ENCODE data around the gene ZNF532. TPM values are rescaled to one million over a fixed set of nuclear protein-coding genes. Genes with fewer than 3 reads are reported as not detected.

The ZNF532 gene
- total RNA-seq, 5 donors from 2014 or later (not counting 1 experiment from before 2014, with no cell fraction given): 5.0 to 14.2 (median 7.8) TPM

GRCh38 chr18:58949031-58949430 is 84.4 kb downstream of the ZNF532 start:
- ATAC-seq (replicated peaks in 1 of 4): no peak
- H3K27me3 ChIP-seq (replicated peaks in 1 of 2; ENCODE audit: control insufficient read depth in 2 of 2, extremely low read depth in 1 of 2, insufficient read depth in 2 of 2, low read length in 1 of 2): peaks cover 0 to 7% of the 10 kb centered on the region in 2 experiments
- H3K4me1 ChIP-seq (ENCODE audit: control insufficient read depth in 1 of 2, extremely low read depth in 1 of 2, insufficient read depth in 2 of 2, low read length in 2 of 2): no peaks in the 10 kb centered on the region
- no peaks in the 10 kb centered on the region for H3K9me3 ChIP-seq
- no peak for DNase-seq
- WGBS (ENCODE audit: insufficient coverage): 57% methylated on average over 1 of the region's 1 CpG
- no peak overlapping the region for H3K4me3 ChIP-seq (ENCODE audit: control insufficient read depth in 1 of 2, extremely low read depth in 1 of 2, low read length in 1 of 2)
- CTCF ChIA-PET: no interaction called here
- Mint-ChIP-seq H3K9me3 (no peaks in the 10 kb centered on the region), H3K36me3 (no peaks in the 10 kb centered on the region), H3K27me3 (peaks cover 14 to 17% of the 10 kb centered on the region in 2 donors), H3K27ac (no peak overlapping the region), H3K4me1 (peaks cover 0 to 2% (median 0%) of the 10 kb centered on the region in 3 donors), H3K4me3 (no peak overlapping the region)
- H3K36me3 ChIP-seq (ENCODE audit: control insufficient read depth in 2 of 2, extremely low read depth in 1 of 2, insufficient read depth in 1 of 2, low read length in 1 of 2): no peaks in the 10 kb centered on the region
- POLR2A ChIA-PET: no interaction called here
- no peak overlapping the region for H3K27ac ChIP-seq (ENCODE audit: low read length)

GRCh38 chr18:58951986-58952702 is 87.5 kb downstream of the ZNF532 start:
- no peaks in the 10 kb centered on the region for H3K9me3 ChIP-seq
- H3K27me3 ChIP-seq (replicated peaks in 1 of 2; ENCODE audit: control insufficient read depth in 2 of 2, extremely low read depth in 1 of 2, insufficient read depth in 2 of 2, low read length in 1 of 2): peaks cover 0 to 3% of the 10 kb centered on the region in 2 experiments
- Mint-ChIP-seq H3K4me3 (no peak overlapping the region), H3K4me1 (no peaks in the 10 kb centered on the region), H3K27ac (no peak overlapping the region), H3K36me3 (no peaks in the 10 kb centered on the region), H3K9me3 (no peaks in the 10 kb centered on the region), H3K27me3 (peaks cover 1 to 24% of the 10 kb centered on the region in 2 donors)
- CTCF ChIA-PET: interaction anchor here in 1 of 2 donors (0.6 kb wide), 1 partner anchor 443 kb away, joined by 5 read pairs; no protein-coding TSS in a partner anchor
- POLR2A ChIA-PET: no interaction called here
- H3K4me3 ChIP-seq (ENCODE audit: control insufficient read depth in 1 of 2, extremely low read depth in 1 of 2, low read length in 1 of 2): no peak overlapping the region
- no peaks in the 10 kb centered on the region for H3K4me1 ChIP-seq (ENCODE audit: control insufficient read depth in 1 of 2, extremely low read depth in 1 of 2, insufficient read depth in 2 of 2, low read length in 2 of 2)
- no peak for DNase-seq
- ATAC-seq (replicated peaks in 1 of 4): no peak
- no peak overlapping the region for H3K27ac ChIP-seq (ENCODE audit: low read length)
- H3K36me3 ChIP-seq (ENCODE audit: control insufficient read depth in 2 of 2, extremely low read depth in 1 of 2, insufficient read depth in 1 of 2, low read length in 1 of 2): no peaks in the 10 kb centered on the region
- WGBS (ENCODE audit: insufficient coverage): 83% methylated on average over 1 of the region's 4 CpGs

- ATAC-seq (replicated peaks in 1 of 4) (no peak), DNase-seq (no peak)
- Histone ChIP-seq H3K27me3 (replicated peaks in 1 of 2; ENCODE audit: control insufficient read depth in 2 of 2, extremely low read depth in 1 of 2, insufficient read depth in 2 of 2, low read length in 1 of 2) (peaks cover 0 to 3% of the 10 kb centered on the region in 2 experiments), H3K4me1 (ENCODE audit: control insufficient read depth in 1 of 2, extremely low read depth in 1 of 2, insufficient read depth in 2 of 2, low read length in 2 of 2) (no peaks in the 10 kb centered on the region), H3K4me3 (ENCODE audit: control insufficient read depth in 1 of 2, extremely low read depth in 1 of 2, low read length in 1 of 2) (no peak overlapping the region), H3K27ac (ENCODE audit: low read length) (no peak overlapping the region), H3K9me3 (no peaks in the 10 kb centered on the region), H3K36me3 (ENCODE audit: control insufficient read depth in 2 of 2, extremely low read depth in 1 of 2, insufficient read depth in 1 of 2, low read length in 1 of 2) (no peaks in the 10 kb centered on the region)
- ChIA-PET POLR2A (interaction anchor here in 1 of 2 donors (0.6 kb wide), 1 partner anchor 353 kb away, joined by 3 read pairs; no protein-coding TSS in a partner anchor), CTCF (interaction anchor here (0.6 kb wide), 2 partner anchors 51 to 443 kb away, joined by 5 read pairs; no protein-coding TSS in a partner anchor)
- WGBS (ENCODE audit: insufficient coverage): no CpG with 5 or more reads among the region's 3 CpGs
- H3K27ac Mint-ChIP-seq: no peak overlapping the region
- H3K9me3 Mint-ChIP-seq: no peaks in the 10 kb centered on the region
- H3K4me1 Mint-ChIP-seq: no peaks in the 10 kb centered on the region
- H3K36me3 Mint-ChIP-seq: no peaks in the 10 kb centered on the region
- H3K27me3 Mint-ChIP-seq: peaks cover 1 to 22% of the 10 kb centered on the region in 2 donors
- no peak overlapping the region for H3K4me3 Mint-ChIP-seq
Measured at GRCh38 chr18:58952858-58953257, 88.2 kb downstream of the ZNF532 start.

GRCh38 chr18:58953627-58954026 is 89.0 kb downstream of the ZNF532 start:
- CTCF ChIA-PET: interaction anchor here in 1 of 2 donors (0.6 kb wide), 1 partner anchor 1463 kb away, joined by 4 read pairs; no protein-coding TSS in a partner anchor
- H3K9me3 Mint-ChIP-seq: no peaks in the 10 kb centered on the region
- WGBS (ENCODE audit: insufficient coverage): 79% methylated on average over 3 of the region's 3 CpGs
- Histone ChIP-seq H3K9me3 (no peaks in the 10 kb centered on the region), H3K27ac (ENCODE audit: low read length) (no peak overlapping the region), H3K4me1 (ENCODE audit: control insufficient read depth in 1 of 2, extremely low read depth in 1 of 2, insufficient read depth in 2 of 2, low read length in 2 of 2) (no peaks in the 10 kb centered on the region), H3K27me3 (replicated peaks in 1 of 2; ENCODE audit: control insufficient read depth in 2 of 2, extremely low read depth in 1 of 2, insufficient read depth in 2 of 2, low read length in 1 of 2) (peaks cover 0 to 3% of the 10 kb centered on the region in 2 experiments), H3K36me3 (ENCODE audit: control insufficient read depth in 2 of 2, extremely low read depth in 1 of 2, insufficient read depth in 1 of 2, low read length in 1 of 2) (no peaks in the 10 kb centered on the region), H3K4me3 (ENCODE audit: control insufficient read depth in 1 of 2, extremely low read depth in 1 of 2, low read length in 1 of 2) (no peak overlapping the region)
- POLR2A ChIA-PET: no interaction called here
- no peak for ATAC-seq (replicated peaks in 1 of 4)
- H3K27me3 Mint-ChIP-seq: peaks cover 1 to 21% of the 10 kb centered on the region in 2 donors
- no peak for DNase-seq
- no peak overlapping the region for H3K4me3 Mint-ChIP-seq
- no peaks in the 10 kb centered on the region for H3K4me1 Mint-ChIP-seq
- no peaks in the 10 kb centered on the region for H3K36me3 Mint-ChIP-seq
- no peak overlapping the region for H3K27ac Mint-ChIP-seq

GRCh38 chr18:58955001-58955400 is 90.3 kb downstream of the ZNF532 start:
- ATAC-seq (replicated peaks in 1 of 4) (no peak), DNase-seq (no peak)
- H3K27me3 ChIP-seq (replicated peaks in 1 of 2; ENCODE audit: control insufficient read depth in 2 of 2, extremely low read depth in 1 of 2, insufficient read depth in 2 of 2, low read length in 1 of 2): peaks cover 0 to 3% of the 10 kb centered on the region in 2 experiments
- CTCF ChIA-PET: interaction anchor here in 1 of 2 donors (0.7 kb wide), 1 partner anchor 81 kb away, joined by 3 read pairs; no protein-coding TSS in a partner anchor
- Mint-ChIP-seq H3K36me3 (no peaks in the 10 kb centered on the region), H3K4me3 (no peak overlapping the region), H3K4me1 (no peaks in the 10 kb centered on the region), H3K9me3 (no peaks in the 10 kb centered on the region), H3K27me3 (peaks cover 1 to 18% of the 10 kb centered on the region in 2 donors), H3K27ac (no peak overlapping the region)
- POLR2A ChIA-PET: no interaction called here
- H3K9me3 ChIP-seq: no peaks in the 10 kb centered on the region
- no peaks in the 10 kb centered on the region for H3K36me3 ChIP-seq (ENCODE audit: control insufficient read depth in 2 of 2, extremely low read depth in 1 of 2, insufficient read depth in 1 of 2, low read length in 1 of 2)
- no peak overlapping the region for H3K27ac ChIP-seq (ENCODE audit: low read length)
- WGBS (ENCODE audit: insufficient coverage): 100% methylated on average over 1 of the region's 6 CpGs
- no peak overlapping the region for H3K4me3 ChIP-seq (ENCODE audit: control insufficient read depth in 1 of 2, extremely low read depth in 1 of 2, low read length in 1 of 2)
- no peaks in the 10 kb centered on the region for H3K4me1 ChIP-seq (ENCODE audit: control insufficient read depth in 1 of 2, extremely low read depth in 1 of 2, insufficient read depth in 2 of 2, low read length in 2 of 2)

GRCh38 chr18:58955738-58956137 is 91.1 kb downstream of the ZNF532 start:
- no CpG with 5 or more reads among the region's 4 CpGs for WGBS (ENCODE audit: insufficient coverage)
- CTCF ChIA-PET: no interaction called here
- H3K27ac Mint-ChIP-seq: no peak overlapping the region

More at GRCh38 chr18:58955738-58956137, 91.1 kb downstream of the ZNF532 start:
- Histone ChIP-seq H3K4me1 (ENCODE audit: control insufficient read depth in 1 of 2, extremely low read depth in 1 of 2, insufficient read depth in 2 of 2, low read length in 2 of 2) (no peaks in the 10 kb centered on the region), H3K9me3 (no peaks in the 10 kb centered on the region), H3K4me3 (ENCODE audit: control insufficient read depth in 1 of 2, extremely low read depth in 1 of 2, low read length in 1 of 2) (no peak overlapping the region), H3K27ac (ENCODE audit: low read length) (no peak overlapping the region), H3K36me3 (ENCODE audit: control insufficient read depth in 2 of 2, extremely low read depth in 1 of 2, insufficient read depth in 1 of 2, low read length in 1 of 2) (no peaks in the 10 kb centered on the region), H3K27me3 (replicated peaks in 1 of 2; ENCODE audit: control insufficient read depth in 2 of 2, extremely low read depth in 1 of 2, insufficient read depth in 2 of 2, low read length in 1 of 2) (peaks cover 0 to 3% of the 10 kb centered on the region in 2 experiments)
- Mint-ChIP-seq H3K4me1 (no peaks in the 10 kb centered on the region), H3K36me3 (no peaks in the 10 kb centered on the region), H3K4me3 (no peak overlapping the region), H3K27me3 (peaks cover 1 to 23% of the 10 kb centered on the region in 2 donors), H3K9me3 (no peaks in the 10 kb centered on the region)
- no peak for DNase-seq
- POLR2A ChIA-PET: no interaction called here
- no peak for ATAC-seq (replicated peaks in 1 of 4)
